Neuronal stem cell (in vitro differentiated cells): Measurements from ENCODE around the gene RGS14.

ENCODE experiments used
- DNase-seq: peaks from one replicate; pipeline ENCODE4 v3.0.0-alpha.2; 2013; ENCODE audit warnings: low spot score
- H2AFZ ChIP-seq: one replicate; pipeline ENCODE4 v1.6.1; 2013; ENCODE audit warnings: mild to moderate bottlenecking, low read length, inconsistent platforms
- H2AK5ac ChIP-seq: 2 replicates; pipeline ENCODE4 v1.6.1; 2013; ENCODE audit warnings: low read depth, mild to moderate bottlenecking, inconsistent platforms, low read length, moderate library complexity, mixed read lengths
- H2BK120ac ChIP-seq: 2 replicates; pipeline ENCODE4 v1.6.1; 2013; ENCODE audit warnings: low read depth, mild to moderate bottlenecking, inconsistent platforms, low read length, moderate library complexity, mixed read lengths
- H2BK12ac ChIP-seq: one replicate; pipeline ENCODE4 v1.6.1; 2013; ENCODE audit warnings: low read length, inconsistent platforms
- H2BK15ac ChIP-seq: 2 replicates; pipeline ENCODE4 v1.6.1; 2013; ENCODE audit warnings: mild to moderate bottlenecking, low read length, inconsistent platforms, mixed read lengths
- H2BK5ac ChIP-seq: one replicate; pipeline ENCODE4 v1.6.1; 2013; ENCODE audit warnings: inconsistent platforms, mild to moderate bottlenecking, low read length, moderate library complexity
- H3K14ac ChIP-seq: one replicate; pipeline ENCODE4 v1.6.1; 2013; ENCODE audit warnings: low read length, inconsistent platforms
- H3K18ac ChIP-seq: 2 replicates; pipeline ENCODE4 v1.6.1; 2013; ENCODE audit warnings: low read length, inconsistent platforms
- H3K23ac ChIP-seq: 2 replicates; pipeline ENCODE4 v1.6.1; 2013; ENCODE audit warnings: low read depth, mild to moderate bottlenecking, mixed read lengths, low read length, inconsistent platforms; ENCODE audit not compliant: poor library complexity
- H3K27ac ChIP-seq: replicated peaks from 3 replicates; pipeline ENCODE4 v1.5.1; 2013; ENCODE audit warnings: low read length, inconsistent platforms
- H3K27me3 ChIP-seq, 3 experiments: 2 replicates each; pipeline ENCODE4 v1.6.1; 2013; ENCODE audit warnings: low read length in 3 of 3, mild to moderate bottlenecking in 2 of 3, inconsistent platforms in 1 of 3, low read depth in 1 of 3, mixed read lengths in 1 of 3, moderate library complexity in 1 of 3; ENCODE audit not compliant: control insufficient read depth in 3 of 3, insufficient read depth in 3 of 3
- H3K36me3 ChIP-seq, 2 donors: replicated peaks in 1 of 2; 2 replicates each; pipeline ENCODE4 v1.6.1; 2013; ENCODE audit warnings: low read length in 2 of 2; ENCODE audit not compliant: control insufficient read depth in 2 of 2, insufficient read depth in 2 of 2
- H3K4ac ChIP-seq: 2 replicates; pipeline ENCODE4 v1.6.1; 2013; ENCODE audit warnings: inconsistent platforms, mild to moderate bottlenecking, low read length, moderate library complexity
- H3K4me1 ChIP-seq, 2 donors: 1 replicate in 1 of 2; 2 replicates in 1 of 2; pipeline ENCODE4 v1.6.1; 2013; ENCODE audit warnings: low read length in 2 of 2, low read depth in 1 of 2; ENCODE audit not compliant: control insufficient read depth in 2 of 2, insufficient read depth in 1 of 2
- H3K4me2 ChIP-seq: one replicate; pipeline ENCODE4 v1.6.1; 2013; ENCODE audit warnings: mild to moderate bottlenecking, low read length, inconsistent platforms; ENCODE audit not compliant: insufficient read depth, poor library complexity, severe bottlenecking
- H3K4me3 ChIP-seq, 2 donors: 2 replicates each; pipeline ENCODE4 v1.5.1; 2013; ENCODE audit warnings: low read length in 2 of 2, mild to moderate bottlenecking in 2 of 2, inconsistent platforms in 1 of 2, moderate library complexity in 1 of 2
- H3K79me1 ChIP-seq: one replicate; pipeline ENCODE4 v1.6.1; 2013; ENCODE audit warnings: low read depth, mild to moderate bottlenecking, inconsistent platforms, low read length, moderate library complexity
- H3K9ac ChIP-seq: one replicate; pipeline ENCODE4 v1.6.1; 2013; ENCODE audit warnings: mild to moderate bottlenecking, low read depth, low read length, inconsistent platforms; ENCODE audit not compliant: poor library complexity
- H3K9me3 ChIP-seq, 2 donors: replicated peaks in 1 of 2; 2 replicates each; pipeline versions ENCODE3 to v1.6.1; 2013; ENCODE audit warnings: low read length in 2 of 2, mild to moderate bottlenecking in 2 of 2, inconsistent platforms in 1 of 2, low read depth in 1 of 2, mixed read lengths in 1 of 2, moderate library complexity in 1 of 2; ENCODE audit not compliant: control insufficient read depth in 2 of 2, insufficient read depth in 1 of 2
- H4K8ac ChIP-seq: one replicate; pipeline ENCODE4 v1.6.1; 2013; ENCODE audit warnings: low read depth, mild to moderate bottlenecking, inconsistent platforms, low read length, moderate library complexity
- H4K91ac ChIP-seq: one replicate; pipeline ENCODE4 v1.6.1; 2013; ENCODE audit warnings: low read length, low read depth, mild to moderate bottlenecking, inconsistent platforms; ENCODE audit not compliant: poor library complexity
- WGBS, 2 donors: extraction: QIAGEN DNeasy Blood & Tissue Kit; methylation state at CpG; one replicate each; pipeline ENCODE4 v1.1.7; 2013; ENCODE audit warnings: missing lambda C conversion rate in 2 of 2, mixed read lengths in 1 of 2; ENCODE audit not compliant: insufficient read length in 2 of 2, insufficient replicate concordance in 1 of 2; ENCODE audit errors: extremely low coverage in 2 of 2; 5-methylcytosine and 5-hydroxymethylcytosine counted together

The RGS14 gene

DNA sequence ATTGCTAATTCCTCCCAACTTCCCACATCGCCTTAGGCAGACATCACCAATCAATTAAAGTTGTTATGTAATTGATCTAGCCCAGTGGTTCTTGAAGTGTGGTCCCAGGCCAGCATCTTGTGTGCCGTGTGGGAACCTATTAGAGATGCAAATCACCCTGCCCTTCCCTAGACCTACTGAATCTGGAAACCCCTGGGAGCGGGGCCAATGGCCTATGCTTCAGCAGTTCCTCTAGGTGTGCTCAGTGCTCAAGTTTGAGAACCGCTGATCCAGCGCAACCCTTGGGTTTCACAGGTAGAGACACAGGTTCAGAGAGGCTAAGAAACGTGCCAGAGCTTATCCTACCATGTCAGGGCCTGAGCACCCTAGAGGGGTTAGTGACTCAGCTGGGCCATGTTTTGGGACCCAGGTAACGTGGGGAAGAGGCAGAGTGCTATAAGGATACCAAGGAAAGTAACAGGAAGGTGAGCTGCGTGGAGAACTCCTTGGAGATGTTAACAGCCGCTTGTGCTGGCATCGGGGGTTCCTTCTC, 30.9 kb downstream of the RGS14 start:
- Histone ChIP-seq H2BK120ac (no peak overlapping the region), H2BK15ac (no peak overlapping the region), H3K36me3 (no peaks in the 10 kb centered on the region), H3K4me2 (no peak overlapping the region), H2BK5ac (no peak overlapping the region), H3K14ac (no peak overlapping the region), H3K27ac (no peak overlapping the region), H3K18ac (no peak overlapping the region), H3K4ac (no peak overlapping the region), H3K79me1 (no peaks in the 10 kb centered on the region), H3K4me1 (peaks cover 2 to 14% of the 10 kb centered on the region in 2 donors), H3K9me3 (no peaks in the 10 kb centered on the region), H3K27me3 (peaks cover 0 to 59% (median 0%) of the 10 kb centered on the region in 3 experiments), H2BK12ac (no peak overlapping the region), H2AK5ac (no peak overlapping the region), H4K8ac (no peak overlapping the region), H4K91ac (no peak overlapping the region), H2AFZ (peak overlapping the region; percentile 89), H3K4me3 (no peak overlapping the region), H3K9ac (no peak overlapping the region), H3K23ac (no peak overlapping the region)
- no peak for DNase-seq
- WGBS, 2 donors, result no CpG with 5 or more reads among the region's 10 CpGs

GRCh38 chr5:177389241-177390169, 31.8 kb downstream of the RGS14 start:
- Histone ChIP-seq H3K9me3 (no peaks in the 10 kb centered on the region), H3K9ac (peak overlapping the region; percentile 7), H3K4me3 (no peak overlapping the region), H2BK120ac (no peak overlapping the region), H3K27me3 (peaks cover 0 to 59% (median 0%) of the 10 kb centered on the region in 3 experiments), H3K79me1 (no peaks in the 10 kb centered on the region), H2AK5ac (peak overlapping the region; percentile 33), H3K14ac (no peak overlapping the region), H3K4me2 (no peak overlapping the region), H2BK12ac (no peak overlapping the region), H3K36me3 (no peaks in the 10 kb centered on the region), H4K8ac (no peak overlapping the region), H2AFZ (peak overlapping the region; percentile 89), H3K4me1 (peaks cover 2 to 14% of the 10 kb centered on the region in 2 donors), H2BK15ac (peak overlapping the region; percentile 14), H2BK5ac (no peak overlapping the region), H3K23ac (no peak overlapping the region), H4K91ac (no peak overlapping the region), H3K4ac (no peak overlapping the region), H3K18ac (no peak overlapping the region), H3K27ac (no peak overlapping the region)
- no peak for DNase-seq
- no CpG with 5 or more reads among the region's 21 CpGs for WGBS, 2 donors

DNA sequence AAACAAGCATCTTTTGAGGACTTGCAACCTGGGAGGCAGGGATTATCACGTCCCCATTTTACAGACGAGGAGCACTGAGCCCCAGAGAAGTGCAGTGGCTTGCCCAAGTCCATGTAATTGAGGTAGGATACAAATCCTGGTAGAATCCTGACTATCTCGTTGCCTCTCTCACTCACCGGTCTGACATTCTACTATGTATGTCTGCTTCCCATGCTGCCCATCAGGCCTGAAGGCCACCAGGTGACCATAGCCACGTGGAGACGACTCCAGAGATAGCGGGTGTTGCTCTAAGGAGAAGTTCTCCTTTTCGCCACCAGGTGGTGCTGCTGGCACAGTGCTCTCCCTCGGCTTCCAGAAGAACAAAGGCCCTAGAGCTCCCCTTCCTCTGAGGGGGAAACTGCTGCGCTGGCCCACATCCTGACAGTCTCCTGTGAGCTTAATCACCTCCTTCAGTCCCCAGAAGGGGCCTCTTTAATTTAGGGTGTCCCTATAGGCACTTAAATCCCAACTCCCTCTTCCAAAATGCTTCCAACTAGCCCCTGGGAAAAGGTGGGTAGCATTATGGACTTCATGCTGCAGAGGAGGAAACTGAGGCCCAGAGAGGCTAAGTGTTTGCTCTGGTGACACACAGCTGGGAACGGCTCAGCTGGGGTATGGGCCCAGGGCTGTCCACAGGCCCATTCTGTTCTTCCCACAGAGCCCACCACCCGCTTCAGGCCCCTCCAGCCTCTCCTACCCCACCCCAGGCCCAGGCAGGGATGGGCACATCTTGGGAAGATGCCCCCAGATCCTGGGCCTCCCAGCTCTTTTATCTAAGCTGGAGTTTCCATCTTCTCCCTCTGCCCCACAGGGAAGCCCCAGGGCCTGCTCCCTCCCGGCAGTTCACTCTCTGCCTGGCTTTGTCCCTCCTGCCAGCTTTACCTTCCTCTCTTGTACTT, 32.9 kb downstream of the RGS14 start:
- peak overlapping the region; percentile 20 for H3K18ac ChIP-seq
- peak; percentile 87 for DNase-seq
- peak overlapping the region; percentile 87 for H2AFZ ChIP-seq
- no peak overlapping the region for H3K27ac ChIP-seq
- H3K4me2 ChIP-seq, result no peak overlapping the region
- H3K9ac ChIP-seq, result no peak overlapping the region
- H3K14ac ChIP-seq, result no peak overlapping the region
- no peak overlapping the region for H3K4ac ChIP-seq
- H3K4me3 ChIP-seq, result no peak overlapping the region
- no peak overlapping the region for H3K23ac ChIP-seq
- peak overlapping the region; percentile 2 for H2BK12ac ChIP-seq
- no peaks in the 10 kb centered on the region for H3K9me3 ChIP-seq
- peaks cover 2 to 14% of the 10 kb centered on the region in 2 donors for H3K4me1 ChIP-seq
- H4K91ac ChIP-seq, result no peak overlapping the region
- no CpG with 5 or more reads among the region's 13 CpGs for WGBS, 2 donors
- H2BK5ac ChIP-seq, result peak overlapping the region; percentile 54
- no peaks in the 10 kb centered on the region for H3K36me3 ChIP-seq
- peak overlapping the region; percentile 82 for H2BK15ac ChIP-seq
- H3K79me1 ChIP-seq, result no peaks in the 10 kb centered on the region
- peak overlapping the region; percentile 21 for H2BK120ac ChIP-seq
- peaks cover 0 to 47% (median 0%) of the 10 kb centered on the region in 3 experiments for H3K27me3 ChIP-seq
- peak overlapping the region; percentile 7 for H4K8ac ChIP-seq
- peak overlapping the region; percentile 99 for H2AK5ac ChIP-seq
